NCI-H2107 treated with DMSO at 0.1 percent for 48 hours (cell line): ENCODE data around the gene ATG4C.

ENCODE experiments used
- DNase-seq: peaks from one replicate; lab custom pipeline; 2025; ENCODE audit not compliant: unreplicated experiment; lab: John Stamatoyannopoulos, UW

ATG4C gene

GRCh38 chr1:62836856-62837540, 53.1 kb downstream of the ATG4C start:
- DNase-seq, result no peak

- no peak for DNase-seq
Measured at GRCh38 chr1:62840555-62840954, 56.6 kb downstream of the ATG4C start.

- DNase-seq, result peak; percentile 80
Measured at GRCh38 chr1:62841587-62842169, 57.7 kb downstream of the ATG4C start.

- DNase-seq, result no peak
Measured at GRCh38 chr1:62844030-62844429, 60.1 kb downstream of the ATG4C start.

DNA sequence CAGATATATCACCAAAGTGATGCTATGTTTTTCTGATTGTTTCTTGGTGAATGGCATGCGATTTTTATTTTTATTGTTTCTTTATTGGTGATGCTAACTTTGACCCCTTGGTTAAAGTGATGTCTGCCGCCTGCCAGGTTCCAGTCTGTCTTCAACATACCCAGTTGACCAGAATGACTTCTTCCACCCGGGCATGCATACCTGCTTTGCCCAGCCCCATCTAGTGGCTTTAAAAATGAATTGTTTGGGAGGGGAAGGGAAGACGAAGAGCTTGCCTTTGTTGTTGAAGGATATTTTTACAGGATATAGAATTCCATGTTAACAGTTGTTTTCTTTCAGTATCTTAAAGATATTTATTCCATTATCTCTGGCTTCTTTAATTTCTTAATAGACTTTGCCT, 65.1 kb downstream of the ATG4C start:
- no peak for DNase-seq

DNA sequence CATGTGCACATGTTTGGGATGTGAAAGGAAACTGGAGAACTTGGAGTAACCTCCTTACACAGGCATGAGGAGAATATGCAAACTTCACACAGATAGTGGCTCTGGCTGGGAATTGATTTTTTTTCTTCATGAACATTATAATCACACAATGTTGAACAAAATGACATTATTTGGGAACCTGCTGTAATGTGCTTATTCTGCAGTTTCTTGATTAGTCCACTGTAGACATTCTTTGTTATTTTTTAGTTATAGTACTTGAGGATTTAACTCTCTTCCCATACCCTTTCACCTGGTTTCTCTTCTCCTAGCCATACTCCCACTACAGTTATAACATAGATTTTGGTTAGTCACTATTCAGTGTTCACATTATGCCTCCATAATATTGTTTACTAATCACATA, 68.3 kb downstream of the ATG4C start:
- no peak for DNase-seq

DNA sequence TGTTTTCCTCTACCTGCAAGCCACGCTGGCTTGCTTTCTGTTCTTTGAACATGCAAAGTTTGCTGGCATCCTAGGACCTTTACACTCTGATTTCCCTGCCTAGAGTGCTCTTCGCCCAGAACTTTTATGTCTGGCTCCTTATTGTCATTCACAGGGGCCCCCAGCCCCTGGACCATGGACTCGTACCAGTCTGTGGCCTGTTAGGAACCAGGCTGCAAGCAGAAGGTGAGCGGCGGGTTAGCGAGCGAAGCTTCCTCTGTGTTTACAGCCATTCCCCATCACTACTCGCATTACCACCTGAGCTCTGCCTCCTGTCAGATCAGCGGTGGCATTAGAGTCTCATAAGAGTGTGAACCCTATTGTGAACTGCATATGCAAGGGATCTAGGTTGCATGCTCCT, 73.0 kb downstream of the ATG4C start:
- no peak for DNase-seq

- DNase-seq, result no peak
Measured at GRCh38 chr1:62869217-62869754, 85.4 kb downstream of the ATG4C start.

- DNase-seq, result no peak
Measured at GRCh38 chr1:62870148-62870547, 86.2 kb downstream of the ATG4C start.

- DNase-seq, result no peak
Measured at GRCh38 chr1:62875676-62876075, 91.7 kb downstream of the ATG4C start.

- DNase-seq, result no peak
Measured at GRCh38 chr1:62876535-62876934, 92.6 kb downstream of the ATG4C start.

GRCh38 chr1:62877579-62877978, 93.6 kb downstream of the ATG4C start:
- no peak for DNase-seq

GRCh38 chr1:62879962-62880361, 96.0 kb downstream of the ATG4C start:
- DNase-seq, result no peak

- DNase-seq, result peak; percentile 36
Measured at GRCh38 chr1:62882201-62883104, 98.5 kb downstream of the ATG4C start.

DNA sequence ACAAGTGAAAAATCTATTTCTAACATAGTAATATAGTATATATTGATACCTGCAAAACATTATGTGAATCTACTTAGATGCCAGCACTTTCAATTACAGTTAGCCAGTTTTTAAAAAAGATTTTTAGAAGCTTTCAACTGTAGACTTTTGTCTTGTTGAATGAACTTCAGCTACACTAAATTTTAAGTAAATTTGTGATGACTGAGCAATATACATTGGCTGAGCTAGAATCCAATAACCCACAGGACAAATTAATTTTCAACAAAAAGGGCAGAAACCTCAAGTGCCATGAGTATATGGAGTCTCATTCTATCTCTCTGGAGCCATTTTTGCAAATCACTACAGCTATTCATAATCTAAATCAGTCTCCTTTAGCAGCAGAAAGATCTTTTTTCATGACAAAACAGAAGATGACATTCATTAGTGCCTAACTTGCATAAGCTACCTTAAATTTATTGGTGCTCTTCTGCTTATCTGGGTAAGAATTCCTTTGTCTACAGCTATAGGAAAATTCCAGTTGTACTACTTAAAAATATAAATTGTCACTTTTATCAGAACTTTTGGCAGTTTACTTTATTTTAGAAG, 100.3 kb downstream of the ATG4C start:
- no peak for DNase-seq

GRCh38 chr1:62887799-62888507, 104.0 kb downstream of the ATG4C start:
- no peak for DNase-seq

DNA sequence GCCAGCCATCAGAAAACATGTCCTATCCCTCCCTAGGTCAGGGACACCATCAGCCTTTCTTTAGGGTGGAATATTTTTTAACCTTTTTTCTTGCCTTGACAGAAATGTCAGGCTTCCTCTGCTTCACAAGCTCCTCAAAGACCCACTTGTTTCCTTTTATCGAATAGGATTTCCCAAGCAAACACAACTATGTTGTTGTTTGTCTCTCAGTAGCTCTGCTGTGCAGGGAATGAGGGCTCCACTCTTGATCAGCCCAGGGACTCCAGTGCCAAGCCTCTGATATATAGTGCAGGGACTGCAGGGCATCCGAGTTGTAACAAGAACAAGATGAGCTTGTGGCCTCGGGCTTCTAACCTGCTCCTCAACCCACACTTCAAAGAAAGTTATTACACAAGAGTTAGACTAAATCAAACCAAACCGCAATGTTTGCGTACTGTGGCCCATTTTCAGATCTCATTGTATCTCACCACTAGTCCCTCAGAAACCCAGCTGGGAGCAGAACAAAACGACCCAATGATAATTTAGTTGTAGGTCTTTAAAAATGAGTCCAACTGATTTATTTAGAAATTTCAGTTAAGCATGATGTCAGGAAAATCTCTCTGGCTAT, 108.1 kb downstream of the ATG4C start:
- no peak for DNase-seq

- no peak for DNase-seq
Measured at GRCh38 chr1:62897788-62898187, 113.9 kb downstream of the ATG4C start.

GRCh38 chr1:62900566-62900965, 116.6 kb downstream of the ATG4C start:
- DNase-seq, result no peak

DNA sequence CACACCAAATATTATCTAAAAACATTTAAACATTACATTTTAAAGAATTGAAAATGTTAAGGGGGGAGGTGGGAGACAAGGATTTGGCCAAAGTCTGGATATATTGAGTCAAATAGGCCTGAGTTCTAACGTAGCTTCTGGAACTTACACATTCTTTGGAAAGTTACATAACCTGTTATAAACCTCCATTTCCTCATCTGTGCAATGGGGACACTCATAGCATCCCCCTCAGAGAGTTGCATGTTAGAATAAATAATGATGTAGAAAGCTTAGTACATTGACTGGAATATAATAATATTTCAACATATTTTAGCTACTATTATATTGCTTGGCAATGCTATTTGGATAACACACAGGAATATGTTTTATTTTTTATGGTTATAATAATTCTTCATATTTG, 117.7 kb downstream of the ATG4C start:
- DNase-seq, result no peak
